ENCODE measurements around the gene MRTFB. TPM values are rescaled to one million over a fixed set of nuclear protein-coding genes. Genes with fewer than 3 reads are reported as not detected.

Gene MRTFB
- total RNA-seq, 4 donors from 2014 or later: 31.9 to 128 (median 56.4) TPM

DNA sequence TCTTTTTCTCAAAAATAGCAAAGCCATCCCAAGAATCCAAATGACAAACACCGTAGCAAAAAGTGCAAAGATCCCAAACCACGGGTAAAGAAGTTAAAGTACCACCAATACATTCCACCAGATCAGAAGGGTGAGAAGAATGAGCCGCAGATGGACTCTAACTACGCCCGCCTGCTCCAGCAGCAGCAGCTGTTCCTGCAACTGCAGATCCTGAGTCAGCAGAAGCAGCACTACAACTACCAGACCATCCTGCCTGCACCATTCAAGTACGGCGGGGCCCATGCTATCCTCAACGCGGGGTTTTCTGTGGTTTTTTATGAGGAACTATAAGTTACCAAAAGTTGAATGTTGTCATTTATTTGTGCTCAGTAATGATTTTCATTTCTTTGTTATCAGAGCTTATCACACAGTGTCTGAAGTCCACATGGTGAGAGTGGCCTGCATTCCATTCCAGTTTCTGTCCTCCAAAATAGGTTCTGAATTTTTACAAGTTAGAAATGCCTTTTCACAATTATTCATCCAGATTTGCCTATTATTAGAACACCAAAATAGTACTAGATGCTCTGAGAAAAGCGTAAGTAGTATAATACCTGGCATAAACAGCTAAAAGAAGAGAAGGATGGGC is 169.2 kb downstream of the MRTFB start:
- no peak for TF ChIP-seq POLR2A (IDR thresholded peaks at IDR 0.05)
- TF ChIP-seq, protein P1, sequence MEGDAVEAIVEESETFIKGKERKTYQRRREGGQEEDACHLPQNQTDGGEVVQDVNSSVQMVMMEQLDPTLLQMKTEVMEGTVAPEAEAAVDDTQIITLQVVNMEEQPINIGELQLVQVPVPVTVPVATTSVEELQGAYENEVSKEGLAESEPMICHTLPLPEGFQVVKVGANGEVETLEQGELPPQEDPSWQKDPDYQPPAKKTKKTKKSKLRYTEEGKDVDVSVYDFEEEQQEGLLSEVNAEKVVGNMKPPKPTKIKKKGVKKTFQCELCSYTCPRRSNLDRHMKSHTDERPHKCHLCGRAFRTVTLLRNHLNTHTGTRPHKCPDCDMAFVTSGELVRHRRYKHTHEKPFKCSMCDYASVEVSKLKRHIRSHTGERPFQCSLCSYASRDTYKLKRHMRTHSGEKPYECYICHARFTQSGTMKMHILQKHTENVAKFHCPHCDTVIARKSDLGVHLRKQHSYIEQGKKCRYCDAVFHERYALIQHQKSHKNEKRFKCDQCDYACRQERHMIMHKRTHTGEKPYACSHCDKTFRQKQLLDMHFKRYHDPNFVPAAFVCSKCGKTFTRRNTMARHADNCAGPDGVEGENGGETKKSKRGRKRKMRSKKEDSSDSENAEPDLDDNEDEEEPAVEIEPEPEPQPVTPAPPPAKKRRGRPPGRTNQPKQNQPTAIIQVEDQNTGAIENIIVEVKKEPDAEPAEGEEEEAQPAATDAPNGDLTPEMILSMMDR (IDR thresholded peaks at IDR 0.05): no peak
- no peak for DNase-seq (ENCODE audit: low spot score in 2 of 2)
- WGBS, 2 donors: 71 to 74% methylated on average over 10 of the region's 10 CpGs
- no peak overlapping the region for H3K4me3 ChIP-seq (ENCODE audit: low read depth, poor library complexity, severe bottlenecking)
- intact Hi-C loops (cut with DNase I; ENCODE audit: low total_unique reads): loop anchor here (10.0 kb wide), 1 partner anchor 316 kb away; the partner anchor contains the start of gene ERCC4

DNA sequence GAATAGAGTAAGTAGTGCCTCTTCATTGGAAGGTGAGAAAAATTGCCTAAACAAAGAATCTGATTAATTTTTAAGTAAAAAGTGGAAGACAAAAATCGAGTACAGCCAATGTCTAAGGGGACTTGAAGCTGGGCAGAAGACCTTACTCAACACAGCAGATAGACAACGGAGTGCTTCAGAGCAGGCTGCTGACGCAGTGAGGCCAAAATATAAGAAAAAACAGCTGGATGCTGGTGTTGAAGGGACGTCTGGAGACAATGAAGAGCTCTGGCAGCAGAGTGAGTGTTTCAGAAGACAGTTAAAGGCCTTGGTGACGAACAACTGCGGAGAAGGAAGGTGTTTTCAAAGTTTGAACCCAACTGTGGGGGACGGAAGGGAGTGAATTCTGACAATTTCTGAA is 169.8 kb downstream of the MRTFB start:
- no peak for DNase-seq (ENCODE audit: low spot score in 2 of 2)
- 65 to 66% methylated on average over 7 of the region's 7 CpGs for WGBS, 2 donors
- intact Hi-C loops (cut with DNase I; ENCODE audit: low total_unique reads): loop anchor here (10.0 kb wide), 1 partner anchor 316 kb away; the partner anchor contains the start of gene ERCC4
- no peak for TF ChIP-seq POLR2A (IDR thresholded peaks at IDR 0.05)
- TF ChIP-seq, protein P1 (IDR thresholded peaks at IDR 0.05): no peak
- H3K4me3 ChIP-seq (ENCODE audit: low read depth, poor library complexity, severe bottlenecking): no peak overlapping the region

DNA sequence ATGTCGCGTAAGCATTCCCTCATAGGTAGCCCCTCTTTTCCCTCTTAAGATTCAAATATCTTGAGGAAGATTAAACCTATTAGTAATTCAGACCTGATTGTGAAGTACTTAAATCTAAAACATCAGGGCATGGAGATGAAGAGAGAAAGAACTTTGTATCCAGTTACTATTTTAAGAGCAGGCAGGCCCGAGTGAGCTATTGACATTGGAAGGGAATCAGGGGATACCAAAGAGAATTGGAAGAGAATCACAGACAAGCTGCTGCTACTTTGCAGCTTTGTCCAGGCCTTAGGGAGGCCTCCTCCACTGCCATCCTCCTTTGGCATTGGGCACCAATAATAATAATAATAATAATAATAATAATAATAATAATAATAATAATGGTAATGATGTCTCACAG is 170.5 kb downstream of the MRTFB start:
- no peak overlapping the region for H3K4me3 ChIP-seq (ENCODE audit: low read depth, poor library complexity, severe bottlenecking)
- 72 to 88% methylated on average over 3 of the region's 3 CpGs for WGBS, 2 donors
- DNase-seq (ENCODE audit: low spot score in 2 of 2): no peak
- TF ChIP-seq, protein P1 (IDR thresholded peaks at IDR 0.05): no peak
- no peak for TF ChIP-seq POLR2A (IDR thresholded peaks at IDR 0.05)
- intact Hi-C loops (cut with DNase I; ENCODE audit: low total_unique reads): loop anchor here (10.0 kb wide), 1 partner anchor 317 kb away; the partner anchor contains the start of gene ERCC4

DNA sequence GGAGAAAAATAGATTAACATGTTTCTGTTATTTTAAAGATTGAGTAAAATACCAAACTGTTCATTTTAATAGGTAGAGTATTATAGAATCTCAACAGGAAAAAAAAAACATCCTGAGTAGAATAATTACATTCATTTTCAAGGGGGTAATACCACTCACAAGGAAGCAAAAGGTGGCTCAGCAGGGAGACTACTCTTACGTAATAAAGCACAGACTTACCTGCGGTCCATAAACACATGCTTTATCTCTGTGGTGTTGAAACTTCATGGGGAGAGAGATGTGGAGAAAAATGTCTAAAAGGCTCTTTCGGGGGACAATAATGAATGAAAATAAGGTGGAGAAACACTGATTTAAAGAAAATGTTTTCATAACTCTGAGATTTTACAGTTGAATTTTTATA is 171.7 kb downstream of the MRTFB start:
- intact Hi-C loops (cut with DNase I; ENCODE audit: low total_unique reads): loop anchor here (10.0 kb wide), 1 partner anchor 318 kb away; the partner anchor contains the start of gene ERCC4
- H3K4me3 ChIP-seq (ENCODE audit: low read depth, poor library complexity, severe bottlenecking): no peak overlapping the region
- 91% methylated on average over 3 of the region's 3 CpGs for WGBS, 2 donors
- DNase-seq (ENCODE audit: low spot score in 2 of 2): no peak
- TF ChIP-seq, protein P1 (IDR thresholded peaks at IDR 0.05): no peak
- no peak for TF ChIP-seq POLR2A (IDR thresholded peaks at IDR 0.05)

DNA sequence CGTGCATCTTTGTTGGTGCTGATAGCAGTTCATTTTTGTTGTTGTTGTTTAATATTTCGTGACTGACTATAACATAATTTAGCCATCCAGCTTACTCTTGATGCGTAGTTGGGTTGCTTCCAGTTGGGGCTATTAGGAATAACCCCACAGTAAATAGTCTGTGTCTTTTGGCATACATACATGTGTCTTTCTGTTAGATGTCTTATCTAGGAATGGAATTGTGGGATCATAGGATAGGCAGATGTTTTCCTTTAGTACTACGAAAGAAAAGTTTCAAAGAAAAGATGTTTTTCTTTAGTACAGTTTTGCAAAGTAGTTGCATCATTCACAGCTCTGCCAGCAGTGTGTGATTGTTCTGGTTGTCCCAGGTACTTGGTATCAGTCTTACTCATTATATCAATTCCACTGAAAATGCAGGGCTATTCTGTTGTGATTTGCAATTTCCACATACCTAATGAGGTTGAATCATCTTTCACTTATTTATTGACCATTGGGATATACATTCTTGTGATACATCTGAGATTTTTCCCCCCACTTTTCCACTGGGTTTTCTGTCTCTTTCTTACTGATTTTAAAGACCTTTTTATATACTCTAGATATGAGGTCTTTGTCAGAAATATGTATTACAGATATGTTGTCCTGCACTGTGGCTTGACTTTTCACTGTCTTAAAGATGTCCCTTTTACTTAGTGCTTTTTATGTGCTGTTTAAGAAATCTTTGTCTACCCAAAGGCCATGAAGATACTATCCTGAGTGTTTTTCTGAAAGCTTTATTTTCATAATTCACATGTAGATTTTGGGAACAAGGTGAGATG is 173.3 kb downstream of the MRTFB start:
- TF ChIP-seq, protein P1 (IDR thresholded peaks at IDR 0.05): no peak
- TF ChIP-seq POLR2A (IDR thresholded peaks at IDR 0.05): no peak
- no peak for DNase-seq (ENCODE audit: low spot score in 2 of 2)
- 93 to 96% methylated on average over 4 of the region's 4 CpGs for WGBS, 2 donors
- intact Hi-C loops (cut with DNase I; ENCODE audit: low total_unique reads): loop anchor here (5.0 to 10.0 kb wide), 2 partner anchors 283 to 320 kb away; partner anchors contain the start of gene ERCC4
- H3K4me3 ChIP-seq (ENCODE audit: low read depth, poor library complexity, severe bottlenecking): no peak overlapping the region

Data from lower leg skin (tissue), 4 donors.